HCEC 1CT (cell line): Measurements from ENCODE around the gene CTTNBP2.

Experiments
- DNase-seq: peaks from one replicate; pipeline ENCODE4 v3.0.0-alpha.2; 2017

The CTTNBP2 gene

DNA sequence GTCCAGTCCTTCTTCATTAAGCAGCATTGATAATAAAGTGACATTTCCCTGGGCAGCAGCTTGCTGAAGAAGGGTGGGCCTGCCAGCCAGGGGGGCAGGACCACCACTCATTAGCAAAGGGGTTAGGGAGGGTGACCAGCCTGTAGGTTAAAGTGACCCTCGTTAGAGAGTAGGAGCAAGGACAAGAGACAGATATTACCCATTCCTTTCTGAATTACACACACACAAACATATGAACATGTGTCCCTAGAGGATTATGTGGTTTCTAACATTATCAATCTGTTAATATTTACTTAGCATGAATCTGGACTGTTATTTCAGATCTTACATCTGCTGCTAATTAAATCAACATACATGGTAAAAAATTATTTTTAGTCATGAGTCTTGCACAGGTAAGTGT lies 88.9 kb downstream of the CTTNBP2 start:
- no peak for DNase-seq

DNA sequence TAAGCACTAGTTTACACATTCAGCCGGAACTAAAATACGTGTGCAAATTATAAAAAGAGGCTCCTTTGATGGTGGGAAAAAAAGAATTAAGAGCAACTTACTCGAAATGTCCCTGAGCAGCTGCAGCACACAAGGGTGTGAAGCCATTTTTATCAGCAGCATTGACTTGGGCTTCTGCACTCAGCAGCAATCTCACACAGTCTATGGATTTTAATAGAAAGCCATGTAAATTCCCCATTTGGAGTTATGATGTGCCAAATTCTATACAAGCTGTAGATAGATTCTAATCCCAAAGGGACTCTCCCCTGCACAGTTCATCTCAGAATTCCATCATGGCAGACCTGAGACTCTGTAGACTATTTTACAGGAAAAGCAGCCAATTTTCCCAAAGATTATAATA lies 90.5 kb downstream of the CTTNBP2 start:
- no peak for DNase-seq

DNA sequence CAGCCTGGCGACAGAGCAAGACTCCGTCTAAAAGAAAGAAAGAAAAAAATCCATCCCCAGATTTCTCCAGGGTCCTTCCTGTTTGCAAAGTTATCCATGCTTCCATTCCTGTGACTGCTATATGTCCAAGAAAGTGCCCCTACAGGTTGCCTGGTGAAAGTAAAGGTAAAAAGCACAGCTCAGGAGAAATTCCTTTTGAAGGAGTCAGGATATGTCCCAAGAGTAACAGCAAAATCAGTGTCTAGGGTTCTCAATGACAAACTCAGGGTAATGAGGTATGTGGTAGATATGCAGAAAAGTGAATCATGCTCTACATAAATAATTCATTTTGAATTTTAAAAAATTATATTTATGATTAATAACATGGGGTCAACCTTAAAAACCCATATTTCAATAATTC lies 91.5 kb downstream of the CTTNBP2 start:
- DNase-seq, result peak; percentile 29

DNA sequence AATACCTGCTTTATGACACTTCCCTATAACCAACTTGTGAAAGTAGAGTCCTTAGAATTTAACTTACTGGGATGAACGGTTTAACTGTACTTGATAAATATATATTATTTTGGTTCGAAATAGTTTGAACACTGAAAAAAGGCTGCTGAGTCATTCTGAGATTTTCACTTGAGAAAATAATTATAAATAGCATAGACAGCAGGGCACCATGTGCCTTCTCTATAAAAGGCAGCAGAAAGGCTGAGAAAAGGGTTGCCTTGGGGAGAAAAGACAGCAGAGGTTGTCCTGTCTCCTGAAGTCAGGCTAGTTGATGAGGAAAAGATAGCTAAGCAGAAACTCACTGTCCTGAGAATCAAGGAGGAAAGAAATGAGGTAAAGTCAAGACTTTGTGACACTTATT lies 92.4 kb downstream of the CTTNBP2 start:
- DNase-seq, result peak; percentile 3

DNA sequence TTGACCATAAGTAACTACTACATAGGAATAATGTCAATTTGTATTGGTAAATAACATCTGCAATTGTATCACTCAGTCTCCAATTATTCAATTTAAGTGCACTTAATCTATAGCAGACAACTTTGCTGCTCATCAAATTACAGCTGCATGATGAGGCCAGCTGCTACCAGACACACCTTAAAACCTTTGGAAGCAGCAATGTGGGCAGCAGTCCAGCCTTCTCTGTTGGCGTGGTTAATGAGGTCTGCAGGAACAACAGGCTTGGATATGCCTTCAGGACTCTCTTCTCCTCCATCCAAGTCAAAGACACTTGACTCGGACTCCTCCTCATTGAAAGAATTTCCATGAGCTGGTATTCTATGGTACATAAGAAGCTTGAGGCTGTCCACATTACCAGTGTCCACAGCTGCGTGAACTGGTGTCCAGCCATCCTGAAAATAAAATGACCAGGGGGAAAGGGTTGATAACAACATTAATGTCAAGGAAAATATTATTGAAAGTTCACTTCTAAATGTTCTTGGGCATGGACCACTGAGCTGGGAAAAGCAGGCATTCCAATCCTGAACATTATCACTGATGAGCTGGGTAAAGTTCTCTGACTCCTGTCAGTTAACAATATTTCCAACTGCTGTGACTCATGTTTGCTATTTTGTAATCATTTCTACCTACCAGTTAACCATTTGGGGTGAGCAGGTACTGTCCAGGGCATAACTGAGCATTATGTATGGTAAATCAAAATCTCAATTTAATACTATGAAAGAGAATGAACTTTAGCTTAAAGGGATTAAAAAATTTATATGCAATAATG lies 95.7 kb downstream of the CTTNBP2 start:
- DNase-seq, result no peak

DNA sequence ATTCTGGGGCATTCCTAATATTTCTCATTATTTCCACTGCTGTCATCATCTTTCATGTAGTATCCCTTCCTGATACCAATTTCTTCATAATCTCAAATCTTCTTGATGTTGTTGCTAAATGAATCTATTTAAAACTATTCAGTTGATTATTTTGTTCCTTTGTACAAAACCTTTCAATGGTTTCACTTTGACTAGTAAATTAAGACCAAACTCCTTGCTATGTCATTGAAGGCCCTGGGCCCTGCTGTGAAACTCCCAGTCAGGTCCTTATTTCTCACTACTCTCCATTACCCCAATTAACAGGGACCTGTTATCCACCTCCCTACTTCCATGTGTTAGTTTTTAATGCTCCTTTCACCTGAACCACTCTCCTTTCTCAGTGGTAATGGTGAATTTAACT lies 97.0 kb downstream of the CTTNBP2 start:
- no peak for DNase-seq

DNA sequence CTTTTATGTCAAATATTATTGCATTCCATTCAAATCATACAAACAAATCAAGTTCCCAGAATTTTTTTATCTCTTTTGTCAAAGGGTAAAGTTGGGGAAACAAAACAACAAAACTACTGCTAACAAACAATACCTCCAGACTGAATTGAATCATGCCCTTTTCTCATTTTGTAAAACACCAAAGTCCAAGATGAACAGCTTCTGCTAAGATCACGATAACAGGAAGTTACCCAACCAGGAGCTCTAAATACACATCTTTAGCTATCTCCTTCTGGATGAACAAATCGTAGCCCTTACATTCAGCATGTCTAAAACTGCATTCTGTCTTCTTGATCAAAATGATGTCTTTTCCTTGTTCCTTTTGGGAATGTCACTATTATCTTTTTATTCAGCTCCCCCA lies 97.4 kb downstream of the CTTNBP2 start:
- DNase-seq, result no peak

DNA sequence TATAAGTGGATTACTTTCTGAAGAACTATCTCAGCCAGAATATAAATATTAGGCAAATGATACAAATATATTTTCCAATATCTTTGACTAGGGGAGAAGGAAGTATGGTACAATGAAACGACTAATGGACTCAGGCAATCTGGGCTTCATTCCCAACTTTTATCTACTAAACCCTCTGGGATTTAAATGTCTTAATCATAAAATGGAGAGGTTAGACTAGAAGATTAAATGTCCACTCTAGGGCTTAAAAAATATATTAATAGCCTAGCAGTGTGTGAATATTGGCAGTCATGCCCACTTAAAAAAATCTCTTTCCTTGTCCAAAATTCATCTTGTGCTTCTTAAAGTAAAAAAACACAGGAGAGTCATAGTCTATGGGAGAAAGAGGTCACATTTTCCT lies 98.3 kb downstream of the CTTNBP2 start:
- DNase-seq, result no peak

DNA sequence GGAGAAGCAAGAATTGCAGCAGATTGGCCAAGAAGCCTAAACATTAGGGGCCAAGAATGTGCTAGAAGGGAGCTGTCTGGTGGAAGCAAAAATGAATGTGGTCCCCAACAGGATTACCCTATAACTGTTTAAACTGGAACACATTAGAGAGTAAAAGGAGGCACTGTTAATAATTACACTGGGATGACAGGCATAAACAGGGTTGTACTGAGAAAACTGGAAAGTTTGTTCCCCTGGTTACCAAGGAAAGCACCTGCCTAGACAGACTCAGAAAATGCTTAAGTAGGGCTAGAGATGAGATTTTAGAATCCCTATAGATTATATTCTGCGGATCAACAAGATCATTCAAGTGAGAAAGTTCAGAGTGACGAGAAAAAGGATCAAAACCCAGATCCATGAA lies 100.8 kb downstream of the CTTNBP2 start:
- no peak for DNase-seq

DNA sequence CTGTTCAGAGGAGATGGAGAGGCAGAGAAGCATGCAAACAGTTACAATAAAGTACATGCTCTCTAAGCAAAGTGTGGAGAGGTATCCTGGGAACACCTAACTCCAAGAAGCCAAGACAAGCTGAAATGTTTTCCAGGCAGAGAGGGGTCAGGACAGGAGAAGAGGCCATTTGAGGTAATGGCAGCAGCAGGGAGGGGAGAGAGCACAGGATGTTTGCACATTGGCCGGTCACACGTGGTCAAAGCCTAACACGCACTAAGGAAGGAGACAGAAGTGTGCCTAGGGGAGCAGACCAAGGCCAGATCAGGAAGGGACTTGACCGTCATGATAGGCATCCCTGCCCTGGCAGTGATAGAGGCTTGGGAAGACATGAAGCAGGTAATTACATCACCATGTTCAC lies 101.5 kb downstream of the CTTNBP2 start:
- no peak for DNase-seq

DNA sequence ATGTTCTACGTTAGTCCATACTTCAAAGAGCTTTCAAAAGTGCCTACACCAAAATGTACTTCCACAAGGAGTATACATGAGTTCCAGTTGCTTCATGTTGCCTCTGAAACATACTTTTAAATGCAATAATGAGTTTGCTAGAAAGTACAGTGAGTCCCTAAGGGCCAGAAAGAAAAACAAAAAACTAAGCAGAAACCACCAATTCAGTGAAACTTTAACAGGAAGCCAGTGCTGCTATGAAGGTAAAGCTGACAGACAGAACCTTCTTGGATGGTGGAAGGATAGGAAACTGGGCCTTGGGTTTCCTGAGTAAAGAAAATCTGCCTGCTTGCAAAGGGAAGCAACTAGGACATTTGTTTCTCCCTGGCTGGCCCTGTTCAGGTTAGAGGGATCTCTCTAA lies 104.2 kb downstream of the CTTNBP2 start:
- DNase-seq, result no peak

DNA sequence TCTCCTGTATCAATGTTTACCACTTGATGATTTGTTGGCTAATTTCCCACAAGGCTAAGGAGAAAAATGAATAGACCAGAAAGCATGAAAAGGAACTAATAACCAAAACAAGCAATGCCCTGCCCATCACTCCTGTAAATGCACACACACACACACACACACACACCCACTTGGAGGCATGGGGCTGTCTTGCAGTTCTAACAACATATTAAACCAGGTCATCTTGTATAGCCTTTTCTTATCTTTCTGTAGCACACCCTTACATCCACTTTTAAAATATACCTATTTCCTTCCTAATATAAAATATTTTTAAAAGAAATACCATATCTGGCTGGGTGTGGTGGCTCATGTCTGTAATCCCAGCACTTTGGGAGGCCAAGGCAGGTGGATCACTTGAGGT lies 105.3 kb downstream of the CTTNBP2 start:
- DNase-seq, result no peak

DNA sequence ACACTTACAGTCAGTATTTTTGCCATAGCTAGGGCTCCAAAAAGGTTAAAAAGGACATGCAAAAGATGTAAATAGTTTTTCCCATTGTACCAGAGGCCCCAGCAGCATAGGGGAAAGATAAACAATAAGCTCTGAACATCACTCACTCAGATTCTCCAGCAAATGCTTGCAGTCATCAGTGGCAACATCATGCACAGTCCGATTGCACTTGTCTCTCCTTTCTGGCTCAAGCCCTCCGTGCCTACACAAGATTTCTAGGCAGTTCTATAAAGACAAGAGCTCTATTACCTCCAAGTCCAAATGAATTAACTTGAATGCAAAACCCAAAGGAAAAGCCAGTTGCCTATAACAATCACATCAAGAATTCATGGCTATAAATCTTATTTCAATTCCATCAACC lies 106.3 kb downstream of the CTTNBP2 start:
- no peak for DNase-seq

DNA sequence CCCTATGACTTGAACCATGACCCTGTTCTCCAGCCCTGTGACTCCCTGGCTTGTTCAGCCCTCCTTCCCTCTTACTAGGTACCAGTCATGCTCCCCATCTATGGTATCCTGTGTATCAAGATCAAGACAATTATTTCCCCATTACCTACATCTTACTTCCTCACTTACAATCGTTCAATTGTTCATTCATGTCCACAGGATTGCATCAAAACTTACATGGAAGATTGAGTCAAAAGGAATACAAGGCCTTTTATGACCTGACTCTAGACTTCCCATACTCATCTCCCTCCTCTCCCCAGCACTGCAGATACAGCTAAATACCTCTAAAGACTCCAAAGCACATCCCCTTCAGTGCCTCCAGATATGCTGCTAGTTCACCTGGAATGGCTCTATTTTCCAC lies 109.2 kb downstream of the CTTNBP2 start:
- no peak for DNase-seq

DNA sequence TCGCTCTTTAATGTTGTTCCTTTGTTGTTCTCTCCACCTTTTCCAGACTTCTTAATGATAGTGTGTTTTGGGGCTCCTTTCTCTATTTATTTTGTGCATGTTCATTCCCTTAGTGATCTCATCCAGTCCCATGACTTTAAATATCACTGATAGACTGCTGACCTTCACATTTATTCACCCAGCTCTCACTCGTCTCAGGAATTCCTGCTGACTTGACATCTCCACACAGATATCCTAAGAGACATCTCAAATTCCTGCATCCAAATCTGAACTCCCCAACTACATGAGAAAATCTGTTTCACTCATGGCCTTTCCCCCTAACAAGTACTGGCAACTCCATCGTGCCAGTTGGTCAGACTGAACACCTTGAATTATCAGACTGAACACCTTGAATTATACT lies 111.2 kb downstream of the CTTNBP2 start:
- DNase-seq, result no peak

DNA sequence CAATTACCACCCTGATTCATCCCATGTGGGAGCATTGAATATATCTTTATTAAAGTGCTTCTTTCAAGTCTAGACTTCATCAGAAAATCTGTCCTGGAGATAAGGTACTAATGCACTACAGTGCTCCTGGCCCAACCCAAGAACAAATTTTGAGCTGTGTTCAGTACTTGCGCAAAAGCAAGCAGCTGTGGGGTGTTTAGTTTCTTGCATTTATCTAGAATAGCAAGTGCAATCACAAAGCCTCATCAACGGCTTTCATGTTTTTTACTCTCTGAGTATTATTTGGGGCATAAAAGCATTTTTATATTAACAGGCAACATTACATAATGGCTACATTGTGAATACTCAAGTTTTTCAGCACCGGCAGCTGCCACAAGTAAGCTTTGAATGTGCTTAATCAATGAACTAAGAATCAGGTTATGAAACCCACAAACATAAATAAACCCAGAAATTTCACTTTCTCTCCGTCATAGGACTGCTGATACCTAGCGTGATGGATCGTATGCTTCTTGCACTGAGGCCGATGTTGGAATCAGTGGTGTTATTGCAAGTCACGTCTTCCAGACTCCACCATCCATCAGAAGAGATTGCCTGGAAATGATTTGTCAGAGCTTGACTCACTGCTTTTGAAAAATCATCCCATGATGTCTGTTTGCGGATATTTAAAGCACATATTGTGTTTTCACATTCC lies 113.1 kb downstream of the CTTNBP2 start:
- peak; percentile 5 for DNase-seq

DNA sequence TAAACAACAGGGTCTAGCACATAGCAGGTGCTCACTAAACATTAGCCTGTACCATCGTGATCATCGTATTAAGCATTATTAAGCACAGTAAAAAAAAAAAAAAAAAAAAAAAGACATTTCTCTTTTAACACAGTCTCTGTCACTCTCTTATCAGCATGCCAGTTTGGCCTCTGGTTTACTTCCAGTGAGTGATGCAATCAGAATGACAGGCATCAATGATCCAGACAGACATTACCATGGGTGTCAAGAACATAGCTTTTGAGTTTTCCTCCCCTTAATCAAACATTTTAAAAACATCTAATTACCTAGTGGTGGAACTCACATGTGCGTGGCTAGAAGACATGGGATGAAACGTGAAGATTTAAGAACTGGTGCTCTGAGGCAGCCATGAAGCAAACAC lies 115.8 kb downstream of the CTTNBP2 start:
- DNase-seq, result no peak

DNA sequence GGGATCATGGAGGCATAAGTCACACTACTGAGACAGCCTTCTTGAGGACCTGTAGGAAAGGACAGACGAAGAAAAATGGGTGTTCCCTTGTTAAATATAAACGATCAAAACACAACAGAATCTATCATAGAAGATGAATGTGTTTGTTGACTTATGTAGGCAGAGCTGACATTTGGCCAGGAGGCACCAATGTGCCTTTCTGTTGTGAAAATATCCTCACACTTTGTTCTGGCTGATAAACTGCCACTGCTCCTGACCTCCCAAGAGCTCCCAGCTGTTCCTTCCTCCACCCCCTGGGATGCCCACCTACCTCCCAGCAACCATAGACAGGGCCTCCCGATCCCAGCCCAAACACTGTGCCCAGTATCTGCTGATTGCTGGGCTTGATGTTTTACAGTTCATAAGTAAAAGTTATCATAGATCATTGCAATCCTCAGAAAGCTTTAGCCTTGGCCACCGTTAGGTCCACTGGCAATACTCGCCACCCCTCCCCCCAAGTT lies 116.6 kb downstream of the CTTNBP2 start:
- DNase-seq, result no peak

DNA sequence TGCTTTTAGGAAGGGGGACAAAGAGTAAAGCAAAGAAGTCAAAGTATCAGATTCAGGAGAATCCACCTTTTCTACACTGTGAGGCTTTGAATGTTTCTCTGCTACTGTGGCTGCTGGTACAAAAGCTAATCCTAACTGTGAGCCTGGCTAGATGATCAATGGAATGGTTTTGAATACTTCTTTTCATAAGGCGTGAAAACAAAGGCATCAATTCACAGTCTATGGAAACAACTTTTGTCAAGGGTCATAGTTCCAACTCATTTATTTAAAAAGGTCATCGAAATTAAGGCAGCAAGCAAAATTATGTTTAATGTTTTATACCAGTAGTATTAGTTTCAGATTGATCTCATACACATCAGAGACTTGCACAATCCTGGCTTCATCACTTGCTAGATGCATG lies 118.1 kb downstream of the CTTNBP2 start:
- DNase-seq, result no peak

DNA sequence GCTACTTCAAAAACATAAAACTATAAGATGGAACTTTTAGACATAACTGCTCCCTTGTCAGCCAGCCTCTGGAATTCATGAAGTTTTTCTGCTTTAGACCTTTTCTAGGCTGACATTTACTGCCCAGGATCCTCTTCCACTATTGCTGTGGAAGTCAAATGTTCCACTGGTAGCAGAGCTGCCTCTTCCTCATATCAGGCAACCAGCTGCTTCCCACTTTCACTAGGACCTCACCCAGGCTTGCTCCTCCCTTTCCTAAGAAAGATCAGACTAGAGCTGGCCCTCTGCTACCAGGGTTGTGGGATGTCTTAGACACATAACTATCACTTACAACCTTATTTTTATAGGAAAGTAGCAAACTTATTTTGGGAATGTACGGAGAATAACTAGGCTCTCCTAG lies 121.5 kb downstream of the CTTNBP2 start:
- DNase-seq, result no peak

DNA sequence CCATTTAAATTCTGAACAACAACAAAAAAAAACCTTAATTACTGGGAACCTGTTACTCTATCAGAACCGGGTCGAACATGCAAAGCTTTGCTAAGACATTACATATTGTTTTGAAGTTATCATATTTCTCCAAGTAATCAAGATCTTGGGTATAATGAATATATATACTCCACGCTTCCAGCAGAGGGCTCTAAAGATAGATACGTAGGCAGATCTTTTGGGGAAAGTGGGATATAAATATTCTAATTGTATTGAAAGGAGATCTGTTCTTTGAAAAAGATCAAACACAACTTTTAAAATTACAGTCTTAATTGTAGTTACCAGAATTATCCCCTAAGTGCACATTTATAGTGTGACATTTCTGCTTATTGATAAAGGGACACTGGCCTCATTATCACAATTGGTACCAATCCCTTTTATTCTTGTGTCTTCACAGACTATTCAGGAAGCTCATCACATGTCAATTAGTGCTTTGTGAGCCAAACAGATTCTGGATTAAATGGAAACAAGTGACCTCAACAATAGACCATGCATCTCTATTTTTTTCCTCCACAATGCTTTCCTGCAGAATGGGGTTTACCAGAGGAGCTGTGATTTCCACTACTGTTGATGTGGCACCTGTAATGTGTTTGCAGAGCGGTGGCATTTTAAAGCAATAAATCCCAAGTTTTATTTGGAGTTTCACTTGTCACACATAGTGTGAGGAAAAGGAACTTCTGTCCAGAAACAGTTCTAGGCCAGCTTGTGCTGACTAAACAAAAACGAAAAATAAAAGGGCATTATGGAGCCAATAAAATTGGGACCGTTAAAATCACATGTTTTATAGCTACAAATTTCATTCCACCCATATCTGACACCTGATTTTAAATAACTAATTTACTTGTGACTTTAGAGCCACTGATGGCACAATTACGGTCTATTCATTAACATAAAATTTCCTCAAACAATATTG lies 122.4 kb downstream of the CTTNBP2 start:
- DNase-seq, result peak; percentile 41

DNA sequence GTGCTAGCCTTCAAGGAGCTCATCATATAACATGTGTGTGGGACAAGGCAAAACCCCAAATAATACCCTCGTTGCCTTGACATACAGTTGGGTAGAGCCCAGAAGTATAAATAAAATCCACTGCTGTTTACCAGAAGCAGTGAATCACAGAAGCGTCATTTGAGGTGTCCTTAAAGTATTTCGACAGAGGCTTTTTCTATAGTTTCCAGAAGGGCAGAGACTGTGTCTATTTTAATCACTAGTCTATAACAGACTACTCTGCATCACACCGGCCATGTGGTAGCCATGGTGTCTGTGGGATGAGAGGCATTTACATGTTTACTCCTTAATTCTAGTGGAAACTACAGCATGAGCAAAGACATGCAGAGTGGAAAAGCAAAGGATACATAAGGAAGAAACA lies 131.3 kb downstream of the CTTNBP2 start:
- peak; percentile 56 for DNase-seq

DNA sequence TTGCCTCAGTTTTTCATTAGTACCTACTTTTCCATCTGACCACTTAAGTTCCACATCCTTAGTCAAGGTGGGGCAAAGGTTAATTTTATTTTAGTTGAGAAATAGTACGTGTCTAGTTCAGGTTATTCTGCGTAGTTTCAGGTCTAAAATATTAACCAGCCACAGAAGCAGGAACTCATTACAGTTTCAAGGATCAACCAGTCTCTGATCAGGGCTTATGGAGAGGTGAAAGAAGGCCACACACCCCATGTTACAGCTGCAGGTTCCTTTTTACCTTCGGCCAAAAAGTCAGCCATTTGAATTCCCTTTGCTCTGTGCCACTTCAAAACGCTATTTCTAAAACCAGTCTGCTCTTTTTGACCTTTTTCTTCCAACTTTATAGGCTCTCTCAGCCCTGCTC lies 134.2 kb downstream of the CTTNBP2 start:
- no peak for DNase-seq
